Body of pancreas (tissue), 4 donors: ENCODE measurements around the gene CANT1. TPM values are rescaled to one million over a fixed set of nuclear protein-coding genes. Genes with fewer than 3 reads are reported as not detected.
"Not testable (repeated sequence)": the region's sequence is repeated elsewhere in the genome, so short reads cannot be mapped to it uniquely, and the experiment has no call there.

Source experiments
- ATAC-seq: fragments of 150-250 bp; one replicate; pipeline ENCODE4 v1.9.1; 2016
- DNase-seq, 4 donors: peaks; one replicate each; pipeline ENCODE4 v3.0.0-alpha.2; 2019
- H3K27ac ChIP-seq, 4 donors: fragments of 200-600 bp; sonication (generic); 1 replicate in 3 of 4; 2 replicates in 1 of 4; pipeline versions ENCODE4 v1.5.1 to v1.6.1; 2016 to 2019; ENCODE audit warnings: mild to moderate bottlenecking in 1 of 4, mixed read lengths in 1 of 4, moderate library complexity in 1 of 4
- H3K27me3 ChIP-seq, 2 donors: fragments of 200-600 bp; sonication (generic); one replicate each; pipeline ENCODE4 v1.6.0; 2016; ENCODE audit warnings: mild to moderate bottlenecking in 1 of 2
- H3K36me3 ChIP-seq, 2 donors: fragments of 200-600 bp; sonication (generic); replicated peaks in 1 of 2; 2 replicates each; pipeline ENCODE4 v1.5.1; 2016; ENCODE audit warnings: low read depth in 2 of 2; ENCODE audit not compliant: insufficient read depth in 1 of 2
- H3K4me1 ChIP-seq: fragments of 200-600 bp; sonication (generic); one replicate; pipeline ENCODE4 v1.6.0; 2016
- H3K4me3 ChIP-seq, 2 donors: fragments of 200-600 bp; sonication (generic); 1 replicate in 1 of 2; 2 replicates in 1 of 2; pipeline ENCODE4 v1.5.1; 2016 to 2019
- H3K9me3 ChIP-seq, 3 donors: fragments of 200-600 bp; sonication (generic); 1 replicate in 2 of 3; 2 replicates in 1 of 3; pipeline ENCODE4 v1.5.1; 2016
- POLR2A ChIP-seq, 3 donors: fragments of 450-650 bp; IDR thresholded peaks; one replicate each; pipeline ENCODE4 v1.6.1; 2016; ENCODE audit warnings: antibody characterized with exemption in 3 of 3, mild to moderate bottlenecking in 2 of 3
- WGBS, 2 donors: methylation state at CpG; one replicate each; pipeline ENCODE4 v1.1.5; 2017; 5-methylcytosine and 5-hydroxymethylcytosine counted together
- intact Hi-C: fragments of 100-400 bp; cut with DNase I; formaldehyde crosslinking; loops from one replicate; pipeline ENCODE4 v1.15.1; 2023
- total RNA-seq, 2 donors: library from RNA; depleted of rRNA; stranded (reverse); fragments of >200 nt; gene quantifications; one replicate each; pipeline ENCODE4 v1.1.0, GENCODE V29; 2016
- TF ChIP-seq, protein P1 (sequence below), 7 experiments: fragments of 450-650 bp in 4 of 7; fragments of 200-600 bp in 3 of 7; sonication (generic) in 3 of 7; IDR thresholded peaks; one replicate each; pipeline ENCODE4 v1.5.1; 2016 to 2019; ENCODE audit warnings: antibody characterized with exemption in 7 of 7

CANT1 gene
- total RNA-seq, 2 donors from 2014 or later, result 12.5 to 17.5 TPM

DNA sequence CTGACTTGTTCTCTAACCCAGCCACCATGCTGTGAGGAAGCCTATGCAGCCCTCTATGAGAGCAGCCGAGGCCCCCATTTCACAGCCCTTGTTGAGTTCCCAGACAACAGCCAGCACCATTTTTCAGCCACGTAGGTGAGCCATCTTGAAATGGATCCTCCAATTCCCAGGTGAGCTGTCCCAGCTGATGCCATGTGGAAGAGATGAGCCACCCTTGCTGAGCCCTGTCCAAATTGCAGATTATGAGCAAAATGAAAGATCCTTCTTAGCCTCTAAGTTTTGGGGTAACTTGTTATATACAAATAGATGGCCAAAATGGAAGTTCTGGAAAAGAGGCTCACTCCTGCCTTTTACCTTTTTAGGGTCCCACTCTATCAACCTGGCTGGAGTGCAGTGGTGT, 58.7 kb downstream of the CANT1 start:
- ATAC-seq (no peak), DNase-seq (no peak)
- TF ChIP-seq, protein P1, sequence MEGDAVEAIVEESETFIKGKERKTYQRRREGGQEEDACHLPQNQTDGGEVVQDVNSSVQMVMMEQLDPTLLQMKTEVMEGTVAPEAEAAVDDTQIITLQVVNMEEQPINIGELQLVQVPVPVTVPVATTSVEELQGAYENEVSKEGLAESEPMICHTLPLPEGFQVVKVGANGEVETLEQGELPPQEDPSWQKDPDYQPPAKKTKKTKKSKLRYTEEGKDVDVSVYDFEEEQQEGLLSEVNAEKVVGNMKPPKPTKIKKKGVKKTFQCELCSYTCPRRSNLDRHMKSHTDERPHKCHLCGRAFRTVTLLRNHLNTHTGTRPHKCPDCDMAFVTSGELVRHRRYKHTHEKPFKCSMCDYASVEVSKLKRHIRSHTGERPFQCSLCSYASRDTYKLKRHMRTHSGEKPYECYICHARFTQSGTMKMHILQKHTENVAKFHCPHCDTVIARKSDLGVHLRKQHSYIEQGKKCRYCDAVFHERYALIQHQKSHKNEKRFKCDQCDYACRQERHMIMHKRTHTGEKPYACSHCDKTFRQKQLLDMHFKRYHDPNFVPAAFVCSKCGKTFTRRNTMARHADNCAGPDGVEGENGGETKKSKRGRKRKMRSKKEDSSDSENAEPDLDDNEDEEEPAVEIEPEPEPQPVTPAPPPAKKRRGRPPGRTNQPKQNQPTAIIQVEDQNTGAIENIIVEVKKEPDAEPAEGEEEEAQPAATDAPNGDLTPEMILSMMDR (IDR thresholded peaks at IDR 0.05), result no peak
- TF ChIP-seq POLR2A (IDR thresholded peaks at IDR 0.05), result no peak
- H3K4me3 ChIP-seq, result no peak overlapping the region
- no peaks in the 10 kb centered on the region for H3K27me3 ChIP-seq
- H3K27ac ChIP-seq, result no peak overlapping the region
- no peaks in the 10 kb centered on the region for H3K9me3 ChIP-seq
- WGBS, 2 donors, result 92 to 100% methylated on average over 2 of the region's 2 CpGs
- intact Hi-C loops, result no loop called here
- no peaks in the 10 kb centered on the region for H3K36me3 ChIP-seq
- peaks cover 19% of the 10 kb centered on the region for H3K4me1 ChIP-seq

DNA sequence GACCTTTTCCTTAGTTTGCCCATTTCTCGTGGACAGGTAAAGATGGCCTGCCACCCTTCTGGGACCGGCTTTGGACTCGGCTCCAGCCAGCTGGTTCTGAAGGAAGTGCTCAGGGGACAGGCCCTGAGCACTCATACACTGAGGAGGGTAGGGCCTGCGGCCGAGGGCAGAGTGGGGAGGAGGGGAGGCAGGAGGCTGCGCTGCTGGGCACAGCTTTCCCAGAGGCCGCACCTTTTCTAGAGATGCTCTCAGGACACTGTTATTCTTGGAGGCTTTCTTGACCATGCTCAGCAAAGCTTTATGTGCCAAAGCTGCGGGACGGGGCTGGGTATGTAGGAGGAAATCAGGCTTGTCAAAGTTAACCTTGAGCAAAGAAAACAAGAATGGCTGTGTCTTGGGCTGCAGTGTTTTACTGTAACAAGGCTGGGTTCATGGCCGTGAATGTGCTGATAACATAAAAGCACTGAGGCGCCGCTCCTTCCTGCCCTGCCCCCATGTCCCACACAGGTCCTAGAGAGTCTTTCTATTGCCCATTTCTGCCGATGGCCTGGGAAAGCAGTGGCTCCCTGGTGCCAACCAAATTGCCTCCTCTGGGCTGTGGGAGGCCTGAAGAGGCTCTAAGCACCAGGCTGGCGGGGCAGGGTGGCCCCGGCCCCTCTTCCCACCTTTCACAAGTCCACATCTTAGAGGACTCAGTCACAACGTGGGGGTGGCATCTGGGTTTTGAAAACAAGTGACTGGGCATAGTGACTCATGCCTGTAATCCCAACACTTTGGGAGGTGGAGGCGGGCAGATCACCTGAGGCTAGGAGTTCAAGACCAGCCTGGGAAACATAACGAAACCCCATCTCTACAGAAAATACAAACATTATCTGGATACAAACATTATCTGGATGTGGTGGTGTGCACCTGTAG, 62.1 kb downstream of the CANT1 start:
- Histone ChIP-seq H3K27me3 (no peaks in the 10 kb centered on the region), H3K4me1 (peaks cover 19% of the 10 kb centered on the region), H3K9me3 (no peaks in the 10 kb centered on the region), H3K36me3 (no peaks in the 10 kb centered on the region), H3K4me3 (no peak overlapping the region), H3K27ac (peak overlapping the region; percentile 69 to 89 (median 80))
- TF ChIP-seq, protein P1 (IDR thresholded peaks at IDR 0.05), result no peak
- TF ChIP-seq POLR2A (IDR thresholded peaks at IDR 0.05), result peak in 1 of 3 donors; percentile 16
- ATAC-seq (peak; percentile 90), DNase-seq (peak; percentile 72 to 90 (median 82))
- 37 to 41% methylated on average over 15 to 18 of the region's 18 CpGs for WGBS, 2 donors
- intact Hi-C loops, result no loop called here

GRCh38 chr17:78946631-78947030, 62.9 kb downstream of the CANT1 start:
- DNase-seq (no peak), ATAC-seq (no peak)

DNA sequence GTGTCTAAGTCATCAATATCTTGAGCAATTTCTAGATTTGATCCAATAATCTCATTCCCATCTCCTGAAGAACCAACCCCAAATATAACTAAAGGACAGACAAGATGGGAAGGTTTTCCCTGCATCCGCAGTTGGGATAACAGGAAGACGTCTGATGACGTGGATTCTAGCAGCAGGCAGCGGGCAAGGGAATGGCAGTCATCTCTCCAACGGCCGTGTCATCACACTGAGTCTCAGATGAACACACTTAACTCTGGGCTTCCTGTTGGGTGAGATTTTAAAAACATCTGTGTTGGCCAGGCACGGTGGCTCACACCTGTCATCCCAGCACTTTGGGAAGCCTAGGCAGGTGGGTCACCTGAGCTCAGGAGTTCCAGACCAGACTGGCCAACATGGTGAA, 63.4 kb downstream of the CANT1 start:
- H3K36me3 ChIP-seq, result no peaks in the 10 kb centered on the region
- intact Hi-C loops, result no loop called here
- no peak overlapping the region for H3K27ac ChIP-seq
- ATAC-seq (no peak), DNase-seq (no peak)
- 91 to 97% methylated on average over 7 of the region's 7 CpGs for WGBS, 2 donors
- no peak for TF ChIP-seq POLR2A (IDR thresholded peaks at IDR 0.05)
- TF ChIP-seq, protein P1 (IDR thresholded peaks at IDR 0.05), result no peak
- no peaks in the 10 kb centered on the region for H3K9me3 ChIP-seq
- no peaks in the 10 kb centered on the region for H3K27me3 ChIP-seq
- H3K4me1 ChIP-seq, result peaks cover 19% of the 10 kb centered on the region
- no peak overlapping the region for H3K4me3 ChIP-seq

More at GRCh38 chr17:78946631-78947030, 62.9 kb downstream of the CANT1 start:
- H3K4me1 ChIP-seq, result peaks cover 19% of the 10 kb centered on the region
- H3K9me3 ChIP-seq, result no peaks in the 10 kb centered on the region
- TF ChIP-seq, protein P1 (IDR thresholded peaks at IDR 0.05), result no peak
- no peak for TF ChIP-seq POLR2A (IDR thresholded peaks at IDR 0.05)
- intact Hi-C loops, result no loop called here
- no peaks in the 10 kb centered on the region for H3K36me3 ChIP-seq
- H3K27ac ChIP-seq, result peak overlapping the region; percentile 69 to 89 (median 80)
- 88 to 95% methylated on average over 7 to 8 of the region's 8 CpGs for WGBS, 2 donors
- H3K27me3 ChIP-seq, result no peaks in the 10 kb centered on the region
- H3K4me3 ChIP-seq, result no peak overlapping the region

- H3K9me3 ChIP-seq, ATAC-seq, intact Hi-C loops, H3K27me3 ChIP-seq, H3K4me3 ChIP-seq, DNase-seq, H3K36me3 ChIP-seq, H3K27ac ChIP-seq: not testable (repeated sequence)
- H3K4me1 ChIP-seq, result peaks cover 19% of the 10 kb centered on the region
- WGBS, 2 donors, result 92 to 95% methylated on average over 12 of the region's 12 CpGs
Measured at GRCh38 chr17:78945455-78945854, 64.1 kb downstream of the CANT1 start.
